ENCODE results near the gene CFLAR. TPM values are rescaled to one million over a fixed set of nuclear protein-coding genes. Genes with fewer than 3 reads are reported as not detected.

CFLAR gene
- total and polyA plus RNA-seq, 2 of the 13 experiments (the other 11 are each of a cell fraction or from before 2014, with no cell fraction given): 43.8 to 92.1 TPM

DNA sequence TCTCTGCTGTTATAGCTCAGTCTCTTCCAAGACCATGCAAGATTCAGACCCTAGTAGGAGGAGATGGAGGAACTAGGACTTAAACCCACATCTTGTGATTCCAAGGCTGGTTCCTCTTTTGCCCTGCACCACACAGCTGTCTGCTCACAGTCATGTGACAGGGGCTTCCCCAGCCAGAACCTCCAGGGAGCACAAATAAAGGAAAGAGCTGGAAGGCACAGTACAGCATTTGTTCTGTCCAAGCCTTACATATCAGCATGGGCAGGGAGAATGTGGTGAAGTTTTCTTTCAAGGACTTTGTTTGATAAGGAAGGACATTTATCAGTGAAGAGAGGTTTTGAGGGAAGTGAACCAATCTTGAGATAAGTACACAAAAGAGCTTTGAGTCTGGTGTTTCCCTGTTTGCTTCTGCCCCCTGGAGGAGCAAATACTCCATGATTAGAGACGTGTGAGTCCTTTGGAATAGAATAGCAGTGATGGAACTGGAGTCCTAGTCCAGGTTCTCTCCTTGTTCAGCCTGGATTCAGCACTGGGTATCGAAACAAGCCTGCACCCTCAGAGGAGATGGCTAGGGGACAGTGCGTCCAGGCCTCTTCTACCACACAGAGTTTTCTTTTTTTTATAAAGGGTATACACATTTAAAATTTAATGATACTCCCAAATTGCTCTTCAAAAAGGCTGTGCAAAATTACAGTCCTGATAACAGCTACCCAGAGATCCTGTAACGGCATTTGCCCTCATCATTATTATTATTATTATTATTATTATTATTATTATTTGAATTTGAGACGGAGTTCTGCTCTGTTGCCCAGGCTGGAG, 42.4 kb downstream of the CFLAR start (continued):
- TF ChIP-seq ZNF512B (CRISPR knock-in tag; IDR thresholded peaks at IDR 0.05; ENCODE audit: borderline replicate concordance) (no peak), TFE3 (CRISPR knock-in tag; IDR thresholded peaks at IDR 0.05) (peak; percentile 93), MEIS1 (CRISPR knock-in tag; IDR thresholded peaks at IDR 0.05; ENCODE audit: borderline replicate concordance) (peak; percentile 47; the same call in 1 of the 2 replicates), MTF2 (CRISPR knock-in tag; IDR thresholded peaks at IDR 0.05; ENCODE audit: borderline replicate concordance) (no peak), ZNF7 (CRISPR knock-in tag; IDR thresholded peaks at IDR 0.05) (no peak), NFE2L1 (CRISPR knock-in tag; IDR thresholded peaks at IDR 0.05; ENCODE audit: borderline replicate concordance) (no peak), SOX6 (IDR thresholded peaks at IDR 0.05) (no peak), SOX6 (CRISPR knock-in tag; IDR thresholded peaks at IDR 0.05) (peak; percentile 57), MIER2 (CRISPR knock-in tag; IDR thresholded peaks at IDR 0.05) (0 out of 2 replicates have a peak, but pooled peaks have one; percentile 44), KDM1A (CRISPR knock-in tag; IDR thresholded peaks at IDR 0.05) (no peak), NFE2L2 (IDR thresholded peaks at IDR 0.05; ENCODE audit: low read length) (no peak), BRCA1 (CRISPR knock-in tag; IDR thresholded peaks at IDR 0.05) (no peak), KDM3A (CRISPR knock-in tag; IDR thresholded peaks at IDR 0.05; ENCODE audit: low read depth) (no peak), ZNF451 (CRISPR knock-in tag; IDR thresholded peaks at IDR 0.05) (no peak), KLF16 (CRISPR knock-in tag; IDR thresholded peaks at IDR 0.05) (peak in 1 of 2 experiments; percentile 82; a peak in 1 of 4 replicates)
- TF ChIP-seq, protein P1, sequence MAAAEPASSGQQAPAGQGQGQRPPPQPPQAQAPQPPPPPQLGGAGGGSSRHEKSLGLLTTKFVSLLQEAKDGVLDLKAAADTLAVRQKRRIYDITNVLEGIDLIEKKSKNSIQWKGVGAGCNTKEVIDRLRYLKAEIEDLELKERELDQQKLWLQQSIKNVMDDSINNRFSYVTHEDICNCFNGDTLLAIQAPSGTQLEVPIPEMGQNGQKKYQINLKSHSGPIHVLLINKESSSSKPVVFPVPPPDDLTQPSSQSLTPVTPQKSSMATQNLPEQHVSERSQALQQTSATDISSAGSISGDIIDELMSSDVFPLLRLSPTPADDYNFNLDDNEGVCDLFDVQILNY (CRISPR knock-in tag; conservative IDR thresholded peaks at IDR 0.05): no peak
- TF ChIP-seq, protein P2, sequence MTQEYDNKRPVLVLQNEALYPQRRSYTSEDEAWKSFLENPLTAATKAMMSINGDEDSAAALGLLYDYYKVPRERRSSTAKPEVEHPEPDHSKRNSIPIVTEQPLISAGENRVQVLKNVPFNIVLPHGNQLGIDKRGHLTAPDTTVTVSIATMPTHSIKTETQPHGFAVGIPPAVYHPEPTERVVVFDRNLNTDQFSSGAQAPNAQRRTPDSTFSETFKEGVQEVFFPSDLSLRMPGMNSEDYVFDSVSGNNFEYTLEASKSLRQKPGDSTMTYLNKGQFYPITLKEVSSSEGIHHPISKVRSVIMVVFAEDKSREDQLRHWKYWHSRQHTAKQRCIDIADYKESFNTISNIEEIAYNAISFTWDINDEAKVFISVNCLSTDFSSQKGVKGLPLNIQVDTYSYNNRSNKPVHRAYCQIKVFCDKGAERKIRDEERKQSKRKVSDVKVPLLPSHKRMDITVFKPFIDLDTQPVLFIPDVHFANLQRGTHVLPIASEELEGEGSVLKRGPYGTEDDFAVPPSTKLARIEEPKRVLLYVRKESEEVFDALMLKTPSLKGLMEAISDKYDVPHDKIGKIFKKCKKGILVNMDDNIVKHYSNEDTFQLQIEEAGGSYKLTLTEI (CRISPR knock-in tag; conservative IDR thresholded peaks at IDR 0.05): no peak
- TF ChIP-seq, protein P3, sequence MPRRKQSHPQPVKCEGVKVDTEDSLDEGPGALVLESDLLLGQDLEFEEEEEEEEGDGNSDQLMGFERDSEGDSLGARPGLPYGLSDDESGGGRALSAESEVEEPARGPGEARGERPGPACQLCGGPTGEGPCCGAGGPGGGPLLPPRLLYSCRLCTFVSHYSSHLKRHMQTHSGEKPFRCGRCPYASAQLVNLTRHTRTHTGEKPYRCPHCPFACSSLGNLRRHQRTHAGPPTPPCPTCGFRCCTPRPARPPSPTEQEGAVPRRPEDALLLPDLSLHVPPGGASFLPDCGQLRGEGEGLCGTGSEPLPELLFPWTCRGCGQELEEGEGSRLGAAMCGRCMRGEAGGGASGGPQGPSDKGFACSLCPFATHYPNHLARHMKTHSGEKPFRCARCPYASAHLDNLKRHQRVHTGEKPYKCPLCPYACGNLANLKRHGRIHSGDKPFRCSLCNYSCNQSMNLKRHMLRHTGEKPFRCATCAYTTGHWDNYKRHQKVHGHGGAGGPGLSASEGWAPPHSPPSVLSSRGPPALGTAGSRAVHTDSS (CRISPR knock-in tag; conservative IDR thresholded peaks at IDR 0.05): no peak
- TF ChIP-seq, protein P4, sequence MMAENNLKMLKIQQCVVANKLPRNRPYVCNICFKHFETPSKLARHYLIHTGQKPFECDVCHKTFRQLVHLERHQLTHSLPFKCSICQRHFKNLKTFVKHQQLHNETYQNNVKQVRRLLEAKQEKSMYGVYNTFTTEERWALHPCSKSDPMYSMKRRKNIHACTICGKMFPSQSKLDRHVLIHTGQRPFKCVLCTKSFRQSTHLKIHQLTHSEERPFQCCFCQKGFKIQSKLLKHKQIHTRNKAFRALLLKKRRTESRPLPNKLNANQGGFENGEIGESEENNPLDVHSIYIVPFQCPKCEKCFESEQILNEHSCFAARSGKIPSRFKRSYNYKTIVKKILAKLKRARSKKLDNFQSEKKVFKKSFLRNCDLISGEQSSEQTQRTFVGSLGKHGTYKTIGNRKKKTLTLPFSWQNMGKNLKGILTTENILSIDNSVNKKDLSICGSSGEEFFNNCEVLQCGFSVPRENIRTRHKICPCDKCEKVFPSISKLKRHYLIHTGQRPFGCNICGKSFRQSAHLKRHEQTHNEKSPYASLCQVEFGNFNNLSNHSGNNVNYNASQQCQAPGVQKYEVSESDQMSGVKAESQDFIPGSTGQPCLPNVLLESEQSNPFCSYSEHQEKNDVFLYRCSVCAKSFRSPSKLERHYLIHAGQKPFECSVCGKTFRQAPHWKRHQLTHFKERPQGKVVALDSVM (CRISPR knock-in tag; IDR thresholded peaks at IDR 0.05): 0 out of 2 replicates have a peak, but pooled peaks have one; percentile 44
